Neural progenitor cell (in vitro differentiated cells): ENCODE data around the gene PEAR1.

ENCODE experiments used
- EZH2 ChIP-seq: fragments of 200-600 bp; sonication (generic); IDR thresholded peaks from 2 replicates; pipeline ENCODE4 v1.6.1; 2017; ENCODE audit warnings: antibody characterized with exemption, mild to moderate bottlenecking, moderate library complexity
- EZH2phosphoT487 ChIP-seq: fragments of 200-600 bp; sonication (generic); IDR thresholded peaks from 2 replicates; pipeline ENCODE4 v1.6.1; 2017; ENCODE audit warnings: antibody characterized with exemption
- TF ChIP-seq, protein P1 (sequence below): fragments of 200-600 bp; sonication (generic); IDR thresholded peaks from 2 replicates; pipeline ENCODE4 v1.5.1; 2017; ENCODE audit warnings: antibody characterized with exemption, mild to moderate bottlenecking

DNA sequence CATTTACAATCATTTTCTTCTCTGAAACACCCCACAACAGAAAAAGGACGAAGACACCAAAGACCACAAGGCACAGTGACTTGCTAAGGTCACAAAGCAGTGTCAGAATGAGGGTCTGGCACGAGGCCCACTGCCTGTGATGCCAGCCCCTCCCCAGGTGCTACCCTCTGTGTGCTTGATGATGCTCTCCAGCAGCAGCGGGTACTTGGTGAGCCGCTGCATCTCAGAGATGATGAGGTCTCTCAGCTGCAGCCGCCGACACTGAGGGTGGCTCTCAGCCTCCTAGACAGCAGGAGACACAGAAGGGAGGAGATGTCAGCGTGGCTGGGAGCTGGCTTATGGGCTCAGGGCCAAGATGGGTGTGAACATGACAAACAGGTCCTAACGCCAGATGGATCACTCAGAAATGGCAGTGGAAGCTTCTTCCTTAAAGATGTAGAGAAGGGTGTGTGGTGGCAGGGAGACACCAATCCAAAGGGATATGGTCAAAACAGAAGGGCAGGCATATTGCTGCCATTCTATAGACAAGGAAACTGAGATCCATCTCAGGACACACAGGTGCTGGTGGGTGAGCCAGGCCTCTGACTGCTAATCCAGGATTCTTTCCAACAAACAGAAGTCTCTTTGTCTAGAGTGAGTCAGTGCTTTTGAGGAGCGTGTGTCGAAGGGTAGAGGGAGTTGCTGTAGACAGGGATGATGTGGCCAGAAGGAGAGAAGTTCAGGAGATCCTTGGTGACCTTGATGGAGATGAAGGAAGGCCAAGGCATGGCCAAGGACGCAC, 52.6 kb downstream of the PEAR1 start:
- TF ChIP-seq, protein P1, sequence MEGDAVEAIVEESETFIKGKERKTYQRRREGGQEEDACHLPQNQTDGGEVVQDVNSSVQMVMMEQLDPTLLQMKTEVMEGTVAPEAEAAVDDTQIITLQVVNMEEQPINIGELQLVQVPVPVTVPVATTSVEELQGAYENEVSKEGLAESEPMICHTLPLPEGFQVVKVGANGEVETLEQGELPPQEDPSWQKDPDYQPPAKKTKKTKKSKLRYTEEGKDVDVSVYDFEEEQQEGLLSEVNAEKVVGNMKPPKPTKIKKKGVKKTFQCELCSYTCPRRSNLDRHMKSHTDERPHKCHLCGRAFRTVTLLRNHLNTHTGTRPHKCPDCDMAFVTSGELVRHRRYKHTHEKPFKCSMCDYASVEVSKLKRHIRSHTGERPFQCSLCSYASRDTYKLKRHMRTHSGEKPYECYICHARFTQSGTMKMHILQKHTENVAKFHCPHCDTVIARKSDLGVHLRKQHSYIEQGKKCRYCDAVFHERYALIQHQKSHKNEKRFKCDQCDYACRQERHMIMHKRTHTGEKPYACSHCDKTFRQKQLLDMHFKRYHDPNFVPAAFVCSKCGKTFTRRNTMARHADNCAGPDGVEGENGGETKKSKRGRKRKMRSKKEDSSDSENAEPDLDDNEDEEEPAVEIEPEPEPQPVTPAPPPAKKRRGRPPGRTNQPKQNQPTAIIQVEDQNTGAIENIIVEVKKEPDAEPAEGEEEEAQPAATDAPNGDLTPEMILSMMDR, result no peak
- TF ChIP-seq EZH2 (no peak), EZH2phosphoT487 (no peak)
